OCI-LY7 (cell line): Measurements from ENCODE around the gene CEP70.

ENCODE experiments used
- EZH2phosphoT487 ChIP-seq: fragments of 200-600 bp; sonication (generic); IDR thresholded peaks from 2 replicates; pipeline ENCODE4 v1.6.1; 2018; ENCODE audit warnings: low read depth, borderline replicate concordance, mild to moderate bottlenecking, mixed run types, antibody characterized with exemption, low read length, moderate library complexity, mixed read lengths
- TF ChIP-seq, protein P1 (sequence below): fragments of 200-600 bp; sonication (generic); conservative IDR thresholded peaks from 2 replicates; pipeline ENCODE4 v1.5.1; 2014; ENCODE audit warnings: mild to moderate bottlenecking, antibody characterized with exemption, low read length, moderate library complexity, mixed read lengths

DNA sequence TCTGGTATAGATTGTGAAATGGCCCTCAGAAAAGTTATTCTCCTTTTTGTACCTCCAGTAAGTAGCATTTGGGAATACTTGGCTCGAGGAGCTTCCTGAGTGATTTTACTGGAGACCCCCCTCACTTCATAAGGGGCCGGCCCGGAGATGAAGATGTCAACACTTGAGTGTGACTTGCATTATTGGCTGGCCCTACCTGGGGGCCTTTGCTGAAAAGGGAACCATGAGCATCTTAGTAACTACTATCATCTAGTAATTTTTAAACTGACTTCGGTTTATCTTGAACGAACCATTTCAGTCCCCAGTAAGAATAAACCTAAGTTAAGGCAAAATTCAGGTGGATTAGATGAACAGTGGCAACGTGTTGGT, 15.8 kb upstream of the CEP70 start:
- TF ChIP-seq, protein P1, sequence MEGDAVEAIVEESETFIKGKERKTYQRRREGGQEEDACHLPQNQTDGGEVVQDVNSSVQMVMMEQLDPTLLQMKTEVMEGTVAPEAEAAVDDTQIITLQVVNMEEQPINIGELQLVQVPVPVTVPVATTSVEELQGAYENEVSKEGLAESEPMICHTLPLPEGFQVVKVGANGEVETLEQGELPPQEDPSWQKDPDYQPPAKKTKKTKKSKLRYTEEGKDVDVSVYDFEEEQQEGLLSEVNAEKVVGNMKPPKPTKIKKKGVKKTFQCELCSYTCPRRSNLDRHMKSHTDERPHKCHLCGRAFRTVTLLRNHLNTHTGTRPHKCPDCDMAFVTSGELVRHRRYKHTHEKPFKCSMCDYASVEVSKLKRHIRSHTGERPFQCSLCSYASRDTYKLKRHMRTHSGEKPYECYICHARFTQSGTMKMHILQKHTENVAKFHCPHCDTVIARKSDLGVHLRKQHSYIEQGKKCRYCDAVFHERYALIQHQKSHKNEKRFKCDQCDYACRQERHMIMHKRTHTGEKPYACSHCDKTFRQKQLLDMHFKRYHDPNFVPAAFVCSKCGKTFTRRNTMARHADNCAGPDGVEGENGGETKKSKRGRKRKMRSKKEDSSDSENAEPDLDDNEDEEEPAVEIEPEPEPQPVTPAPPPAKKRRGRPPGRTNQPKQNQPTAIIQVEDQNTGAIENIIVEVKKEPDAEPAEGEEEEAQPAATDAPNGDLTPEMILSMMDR: no peak
- no peak for TF ChIP-seq EZH2phosphoT487
